ENCODE data around the gene TBC1D22B.

DNA sequence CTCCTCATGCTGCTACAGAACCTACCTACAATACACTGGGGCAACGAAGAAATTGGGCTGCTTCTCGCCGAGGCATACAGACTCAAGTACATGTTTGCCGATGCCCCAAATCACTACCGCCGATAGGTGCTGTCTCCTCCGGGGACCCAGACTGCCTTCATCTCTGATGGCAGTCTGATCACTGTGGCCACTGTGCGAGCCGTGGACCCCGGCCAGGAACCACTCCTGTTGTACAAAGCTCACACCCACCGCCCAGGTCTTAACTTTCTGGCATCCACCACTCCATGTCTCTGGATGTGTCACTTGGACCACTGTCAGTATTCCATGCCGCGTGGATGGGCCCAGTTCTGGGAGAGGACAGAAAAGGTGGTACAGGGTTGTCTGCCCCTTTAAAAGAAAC lies 73.5 kb downstream of the TBC1D22B start:
- TF ChIP-seq, protein P1, sequence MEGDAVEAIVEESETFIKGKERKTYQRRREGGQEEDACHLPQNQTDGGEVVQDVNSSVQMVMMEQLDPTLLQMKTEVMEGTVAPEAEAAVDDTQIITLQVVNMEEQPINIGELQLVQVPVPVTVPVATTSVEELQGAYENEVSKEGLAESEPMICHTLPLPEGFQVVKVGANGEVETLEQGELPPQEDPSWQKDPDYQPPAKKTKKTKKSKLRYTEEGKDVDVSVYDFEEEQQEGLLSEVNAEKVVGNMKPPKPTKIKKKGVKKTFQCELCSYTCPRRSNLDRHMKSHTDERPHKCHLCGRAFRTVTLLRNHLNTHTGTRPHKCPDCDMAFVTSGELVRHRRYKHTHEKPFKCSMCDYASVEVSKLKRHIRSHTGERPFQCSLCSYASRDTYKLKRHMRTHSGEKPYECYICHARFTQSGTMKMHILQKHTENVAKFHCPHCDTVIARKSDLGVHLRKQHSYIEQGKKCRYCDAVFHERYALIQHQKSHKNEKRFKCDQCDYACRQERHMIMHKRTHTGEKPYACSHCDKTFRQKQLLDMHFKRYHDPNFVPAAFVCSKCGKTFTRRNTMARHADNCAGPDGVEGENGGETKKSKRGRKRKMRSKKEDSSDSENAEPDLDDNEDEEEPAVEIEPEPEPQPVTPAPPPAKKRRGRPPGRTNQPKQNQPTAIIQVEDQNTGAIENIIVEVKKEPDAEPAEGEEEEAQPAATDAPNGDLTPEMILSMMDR (IDR thresholded peaks at IDR 0.05; ENCODE audit: low read depth, low read length), result no peak
- TF ChIP-seq POLR2A (IDR thresholded peaks at IDR 0.05; ENCODE audit: extremely low read depth, insufficient read length) (no peak), MYC (IDR thresholded peaks at IDR 0.05; ENCODE audit: low read depth, low read length) (no peak)
- TF ChIP-seq, protein P2, sequence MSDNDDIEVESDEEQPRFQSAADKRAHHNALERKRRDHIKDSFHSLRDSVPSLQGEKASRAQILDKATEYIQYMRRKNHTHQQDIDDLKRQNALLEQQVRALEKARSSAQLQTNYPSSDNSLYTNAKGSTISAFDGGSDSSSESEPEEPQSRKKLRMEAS (IDR thresholded peaks at IDR 0.05; ENCODE audit: low read depth, low read length), result no peak
